Heart left ventricle (tissue), 16 donors: ENCODE measurements around the gene LIPT1. TPM values are rescaled to one million over a fixed set of nuclear protein-coding genes. Genes with fewer than 3 reads are reported as not detected.
"Not testable (repeated sequence)": the region's sequence is repeated elsewhere in the genome, so short reads cannot be mapped to it uniquely, and the experiment has no call there.

Source experiments
- ATAC-seq, 4 donors: fragments of 200-7000 bp; cut with Tn5 transposase; one replicate each; pipeline ENCODE4 v1.9.1; 2020 to 2022; ENCODE audit warnings: moderate library complexity in 4 of 4, mild to moderate bottlenecking in 3 of 4, moderate number of reproducible peaks in 1 of 4
- DNase-seq, 5 donors: peaks; one replicate each; pipeline ENCODE4 v3.0.0-alpha.2; 2020
- H3K27ac ChIP-seq, 12 donors: fragments of 200-600 bp; sonication (generic) in 4 of 12; one replicate each; pipeline versions ENCODE4 v1.5.0 to v1.8.0; 2016 to 2022; ENCODE audit warnings: mild to moderate bottlenecking in 2 of 12
- H3K27me3 ChIP-seq, 9 donors: fragments of 200-600 bp; sonication (generic) in 2 of 9; one replicate each; pipeline versions ENCODE4 v1.5.1 to v1.8.0; 2016 to 2022; ENCODE audit warnings: mild to moderate bottlenecking in 3 of 9
- H3K36me3 ChIP-seq, 9 donors: fragments of 200-600 bp; sonication (generic) in 2 of 9; one replicate each; pipeline versions ENCODE4 v1.5.0 to v1.8.0; 2018 to 2022; ENCODE audit warnings: mild to moderate bottlenecking in 2 of 9
- H3K4me1 ChIP-seq, 12 donors: fragments of 200-600 bp; sonication (generic) in 4 of 12; one replicate each; pipeline versions ENCODE4 v1.5.0 to v1.8.0; 2016 to 2022; ENCODE audit warnings: mild to moderate bottlenecking in 3 of 12
- H3K4me3 ChIP-seq, 12 donors: fragments of 200-600 bp; sonication (generic) in 4 of 12; one replicate each; pipeline versions ENCODE4 v1.5.0 to v1.8.0; 2017 to 2022; ENCODE audit warnings: mild to moderate bottlenecking in 9 of 12, moderate library complexity in 4 of 12
- H3K9me3 ChIP-seq, 12 donors: fragments of 200-600 bp; sonication (generic) in 4 of 12; one replicate each; pipeline versions ENCODE4 v1.5.0 to v1.8.0; 2016 to 2022; ENCODE audit warnings: mild to moderate bottlenecking in 1 of 12
- POLR2A ChIP-seq, 2 donors: fragments of 450-650 bp; IDR thresholded peaks; one replicate each; pipeline ENCODE4 v1.6.1; 2017; ENCODE audit warnings: antibody characterized with exemption in 2 of 2, mild to moderate bottlenecking in 2 of 2, moderate library complexity in 2 of 2
- WGBS, 4 donors: extraction: QIAGEN DNeasy Blood & Tissue Kit in 2 of 4; methylation state at CpG; one replicate each; pipeline versions ENCODE4 v1.1.5 to v1.1.7; 2013 to 2018; 5-methylcytosine and 5-hydroxymethylcytosine counted together
- intact Hi-C, 10 donors: fragments of 100-400 bp; cut with DNase I; formaldehyde crosslinking; loops; one replicate each; pipeline versions ENCODE4 v1.11.1 to v1.14.2; 2022
- polyA plus RNA-seq, 2 donors: library from polyadenylated mRNA; stranded (reverse); fragments of 200-250 nt; gene quantifications; one replicate each; pipeline ENCODE4 v1.2.3, GENCODE V29; 2013
- total RNA-seq, 9 donors: library from RNA; depleted of rRNA in 2 of 9; stranded (reverse); fragments of >200 nt in 2 of 9; fragmentation: NEBNext Ultra II Directional in 3 of 9; extraction: Animal tissue kit (Norgen Biotek cat#: 25700) in 3 of 9; gene quantifications; one replicate each; pipeline versions ENCODE4 v1.1.0 to v1.2.4, GENCODE V29; 2016 to 2023
- TF ChIP-seq, protein P1 (sequence below), 12 donors: fragments of 200-600 bp; sonication (generic) in 4 of 12; IDR thresholded peaks; one replicate each; pipeline versions ENCODE4 v1.5.0 to v1.8.0; 2018 to 2022; ENCODE audit warnings: antibody characterized with exemption in 12 of 12, mild to moderate bottlenecking in 5 of 12
- donor health status: ischemic (EF 13 %, LVEDD 7.1; RV severe dilation, severe dysfunction).
- donor health status: healthy with polysubstance abuse.
- donor health status: DM: no; HTN: yes; CAD: no.
- donor health status: DM: no; HTN: no; CAD: no.
- donor health status: ischemic (EF 25% LVEDD 6.9; RV normal size, moderate dysfunction).
- donor health status: ischemic (EF 25% LVEDD 5.7; RV mildly dilated, moderate dysfunction).
- donor health status: healthy.
- donor health status: DM: yes; HTN: yes; CAD: no.
- donor health status: ischemic (EF 35%, LVEDD 5.7; RV mildly dilated, moderate dysfunction).
- donor health status: nonischemic (EF 11% LVEDD 7.7; RV severe dilation, severe dysfunction).
- donor health status: DM: yes; HTN: yes; CAD: no.
- donor health status: PGD.
- donor health status: ischemic (EF 29% LVEDD 5.4; RV normal size, mild dysfunction).
- donor health status: nonischemic (EF 23%, LVEDD 6.1; RV moderate dilation, normal function).

LIPT1 gene
- total and polyA plus RNA-seq, 11 donors, result 5.3 to 12.4 (median 7.5) TPM

GRCh38 chr2:99190548-99190947 is 35.8 kb downstream of the LIPT1 start:
- no peaks in the 10 kb centered on the region for H3K4me1 ChIP-seq
- H3K9me3 ChIP-seq, result no peaks in the 10 kb centered on the region
- intact Hi-C loops, result loop anchor here in 1 of 10 donors (10.0 kb wide), 1 partner anchor 134 kb away; no protein-coding TSS in a partner anchor
- no peak overlapping the region for H3K27ac ChIP-seq
- no peak overlapping the region for H3K4me3 ChIP-seq
- H3K36me3 ChIP-seq, result peaks cover 0 to 91% (median 61%) of the 10 kb centered on the region in 9 donors
- no peaks in the 10 kb centered on the region for H3K27me3 ChIP-seq
- DNase-seq, result no peak
- TF ChIP-seq, protein P1, sequence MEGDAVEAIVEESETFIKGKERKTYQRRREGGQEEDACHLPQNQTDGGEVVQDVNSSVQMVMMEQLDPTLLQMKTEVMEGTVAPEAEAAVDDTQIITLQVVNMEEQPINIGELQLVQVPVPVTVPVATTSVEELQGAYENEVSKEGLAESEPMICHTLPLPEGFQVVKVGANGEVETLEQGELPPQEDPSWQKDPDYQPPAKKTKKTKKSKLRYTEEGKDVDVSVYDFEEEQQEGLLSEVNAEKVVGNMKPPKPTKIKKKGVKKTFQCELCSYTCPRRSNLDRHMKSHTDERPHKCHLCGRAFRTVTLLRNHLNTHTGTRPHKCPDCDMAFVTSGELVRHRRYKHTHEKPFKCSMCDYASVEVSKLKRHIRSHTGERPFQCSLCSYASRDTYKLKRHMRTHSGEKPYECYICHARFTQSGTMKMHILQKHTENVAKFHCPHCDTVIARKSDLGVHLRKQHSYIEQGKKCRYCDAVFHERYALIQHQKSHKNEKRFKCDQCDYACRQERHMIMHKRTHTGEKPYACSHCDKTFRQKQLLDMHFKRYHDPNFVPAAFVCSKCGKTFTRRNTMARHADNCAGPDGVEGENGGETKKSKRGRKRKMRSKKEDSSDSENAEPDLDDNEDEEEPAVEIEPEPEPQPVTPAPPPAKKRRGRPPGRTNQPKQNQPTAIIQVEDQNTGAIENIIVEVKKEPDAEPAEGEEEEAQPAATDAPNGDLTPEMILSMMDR (IDR thresholded peaks at IDR 0.05), result no peak
- no peak for TF ChIP-seq POLR2A (IDR thresholded peaks at IDR 0.05)
- 83 to 92% (median 86%) methylated on average over 1 of the region's 1 CpG for WGBS, 4 donors
- ATAC-seq, result no peak

- WGBS, 4 donors, result 98 to 99% (median 98%) methylated on average over 4 of the region's 4 CpGs
- H3K36me3 ChIP-seq, result peaks cover 0 to 100% (median 70%) of the 10 kb centered on the region in 9 donors
Observed at GRCh38 chr2:99192364-99192763, 37.6 kb downstream of the LIPT1 start.

DNA sequence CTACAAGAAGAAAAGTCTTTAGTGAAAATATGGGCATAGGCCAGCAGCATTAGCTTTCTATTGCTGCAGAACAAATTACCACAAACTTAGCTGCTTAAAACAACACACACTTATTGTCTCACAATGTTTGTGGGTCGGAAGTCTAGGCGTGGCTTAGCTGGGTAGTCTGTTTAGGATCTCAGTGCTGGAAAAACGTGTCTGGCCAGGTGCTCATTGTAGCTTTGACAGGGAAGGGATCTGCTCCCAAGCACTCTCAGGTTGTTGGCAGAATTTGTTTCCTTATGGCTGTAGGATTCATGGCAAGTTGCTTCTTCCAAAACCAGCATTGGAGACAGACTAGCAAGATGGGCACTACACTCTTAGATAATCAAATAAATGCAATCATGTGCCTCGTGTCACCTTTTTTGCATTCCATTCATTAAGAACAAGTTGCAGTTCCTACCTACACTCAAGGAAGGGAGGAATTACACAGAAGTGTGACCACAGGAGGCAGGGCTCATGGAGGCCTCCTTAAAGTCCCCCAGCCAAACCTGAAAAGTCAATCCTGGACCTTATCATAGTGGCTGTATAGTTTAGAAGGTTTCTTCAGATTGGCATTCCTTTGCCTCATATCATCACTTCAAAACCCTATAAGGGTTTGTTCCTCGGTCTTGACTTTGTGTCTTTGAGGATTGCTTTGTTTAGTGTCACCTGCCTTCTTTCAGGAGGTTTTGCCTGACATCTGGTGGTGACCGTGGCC is 43.5 kb downstream of the LIPT1 start:
- no peak overlapping the region for H3K4me3 ChIP-seq
- intact Hi-C loops, result loop anchor here in 1 of 10 donors (10.0 kb wide), 1 partner anchor 127 kb away; no protein-coding TSS in a partner anchor
- no peak overlapping the region for H3K27ac ChIP-seq
- H3K27me3 ChIP-seq, result no peaks in the 10 kb centered on the region
- TF ChIP-seq, protein P1 (IDR thresholded peaks at IDR 0.05), result no peak
- TF ChIP-seq POLR2A (IDR thresholded peaks at IDR 0.05), result no peak
- no peaks in the 10 kb centered on the region for H3K4me1 ChIP-seq
- peaks cover 0 to 65% (median 50%) of the 10 kb centered on the region in 9 donors for H3K36me3 ChIP-seq
- no peaks in the 10 kb centered on the region for H3K9me3 ChIP-seq
- DNase-seq, result no peak
- WGBS, 4 donors, result 85 to 89% (median 87%) methylated on average over 6 of the region's 6 CpGs
- ATAC-seq, result no peak

More at GRCh38 chr2:99192364-99192763, 37.6 kb downstream of the LIPT1 start:
- intact Hi-C loops, result loop anchor here in 1 of 10 donors (10.0 kb wide), 1 partner anchor 132 kb away; no protein-coding TSS in a partner anchor
- not testable (repeated sequence) for H3K27me3 ChIP-seq, DNase-seq, H3K27ac ChIP-seq, H3K4me3 ChIP-seq, ATAC-seq, H3K4me1 ChIP-seq, H3K9me3 ChIP-seq

DNA sequence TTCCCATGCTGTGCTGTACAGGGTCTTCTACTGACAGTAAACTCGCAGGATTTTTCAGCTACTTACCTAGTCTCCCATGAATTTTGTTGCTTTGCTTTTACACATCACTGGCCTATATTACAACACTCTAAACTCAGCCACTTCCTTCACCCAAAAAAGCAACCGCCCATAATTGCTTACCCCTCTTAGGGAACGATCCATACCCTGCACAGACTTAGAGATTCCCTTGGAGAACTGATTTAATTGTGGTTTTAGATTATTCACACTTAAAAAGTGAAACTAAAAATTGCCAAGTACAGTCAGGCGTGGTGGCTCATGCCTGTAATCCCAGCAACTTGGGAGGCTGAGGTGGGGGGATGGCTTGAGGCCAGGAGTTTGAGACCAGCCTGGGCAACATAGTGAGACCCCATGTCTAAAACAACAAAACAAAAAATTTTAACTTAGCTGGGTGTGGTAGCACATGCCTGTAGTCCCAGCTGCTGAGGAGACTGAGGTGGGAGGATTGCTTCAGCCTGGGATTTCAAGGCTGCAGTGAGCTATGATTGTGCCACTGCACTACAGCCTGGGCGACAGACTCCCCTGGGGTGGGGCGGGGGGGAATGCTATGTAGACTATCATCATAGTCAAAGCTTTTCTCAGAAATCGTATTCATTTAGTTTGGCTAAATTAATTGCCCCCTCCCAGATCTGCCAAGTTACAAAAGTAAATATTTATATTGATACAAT is 45.5 kb downstream of the LIPT1 start:
- ATAC-seq, result no peak
- intact Hi-C loops, result no loop called here
- TF ChIP-seq, protein P1 (IDR thresholded peaks at IDR 0.05), result no peak
- no peak for TF ChIP-seq POLR2A (IDR thresholded peaks at IDR 0.05)
- Histone ChIP-seq H3K27me3 (no peaks in the 10 kb centered on the region), H3K27ac (no peak overlapping the region), H3K9me3 (no peaks in the 10 kb centered on the region), H3K4me3 (no peak overlapping the region), H3K36me3 (peaks cover 0 to 45% (median 32%) of the 10 kb centered on the region in 9 donors), H3K4me1 (no peaks in the 10 kb centered on the region)
- 86 to 95% (median 94%) methylated on average over 7 of the region's 7 CpGs for WGBS, 4 donors
- no peak for DNase-seq
